ENCODE results near the gene ABI2. TPM values are rescaled to one million over a fixed set of nuclear protein-coding genes. Genes with fewer than 3 reads are reported as not detected.

Gene ABI2
- polyA plus RNA-seq, 1 of the 3 experiments (the other 2 are of a cell fraction) = 51.5 TPM

- ChIA-PET CTCF (interaction anchor here (0.5 kb wide), 1 partner anchor 63 kb away, joined by 3 read pairs; no protein-coding TSS in a partner anchor), POLR2A (no interaction called here)
- Histone ChIP-seq H3K9me2 (no peaks in the 10 kb centered on the region), H3K9ac (no peak overlapping the region), H3K4me3 (ENCODE audit: low read depth in 2 of 2, low read length in 1 of 2) (no peak overlapping the region), H3F3A (replicated peaks; ENCODE audit: insufficient read depth) (peaks cover 19% of the 10 kb centered on the region), H4K20me1 (ENCODE audit: insufficient read depth) (no peaks in the 10 kb centered on the region), H3K9me3 (no peaks in the 10 kb centered on the region), H3K27me3 (ENCODE audit: insufficient read depth) (no peaks in the 10 kb centered on the region), H2AFZ (ENCODE audit: low read depth) (no peak overlapping the region), H3K36me3 (replicated peaks in 1 of 2; ENCODE audit: control insufficient read depth in 1 of 2, insufficient read depth in 2 of 2, low read length in 1 of 2) (peaks cover 42 to 64% of the 10 kb centered on the region in 2 experiments), H3K4me2 (no peak overlapping the region), H3K27ac (ENCODE audit: low read depth in 2 of 2, low read length in 1 of 2) (peak overlapping the region in 1 of 2 experiments; percentile 23; a peak in 1 of 4 replicates), H3K79me2 (ENCODE audit: insufficient read depth) (peaks cover 36% of the 10 kb centered on the region), H3K4me1 (ENCODE audit: control insufficient read depth in 1 of 2, insufficient read depth in 2 of 2, low read depth in 1 of 2, low read length in 1 of 2) (peaks cover 0 to 6% of the 10 kb centered on the region in 2 experiments; a peak in 2 of 4 replicates)
- peak; percentile 20 for DNase-seq
- TF ChIP-seq, protein P1, sequence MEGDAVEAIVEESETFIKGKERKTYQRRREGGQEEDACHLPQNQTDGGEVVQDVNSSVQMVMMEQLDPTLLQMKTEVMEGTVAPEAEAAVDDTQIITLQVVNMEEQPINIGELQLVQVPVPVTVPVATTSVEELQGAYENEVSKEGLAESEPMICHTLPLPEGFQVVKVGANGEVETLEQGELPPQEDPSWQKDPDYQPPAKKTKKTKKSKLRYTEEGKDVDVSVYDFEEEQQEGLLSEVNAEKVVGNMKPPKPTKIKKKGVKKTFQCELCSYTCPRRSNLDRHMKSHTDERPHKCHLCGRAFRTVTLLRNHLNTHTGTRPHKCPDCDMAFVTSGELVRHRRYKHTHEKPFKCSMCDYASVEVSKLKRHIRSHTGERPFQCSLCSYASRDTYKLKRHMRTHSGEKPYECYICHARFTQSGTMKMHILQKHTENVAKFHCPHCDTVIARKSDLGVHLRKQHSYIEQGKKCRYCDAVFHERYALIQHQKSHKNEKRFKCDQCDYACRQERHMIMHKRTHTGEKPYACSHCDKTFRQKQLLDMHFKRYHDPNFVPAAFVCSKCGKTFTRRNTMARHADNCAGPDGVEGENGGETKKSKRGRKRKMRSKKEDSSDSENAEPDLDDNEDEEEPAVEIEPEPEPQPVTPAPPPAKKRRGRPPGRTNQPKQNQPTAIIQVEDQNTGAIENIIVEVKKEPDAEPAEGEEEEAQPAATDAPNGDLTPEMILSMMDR (IDR thresholded peaks at IDR 0.05) = no peak; the same call in 1 of the 2 replicates
- peak; percentile 29; the same call in 1 of the 2 replicates for TF ChIP-seq RAD21 (IDR thresholded peaks at IDR 0.05; ENCODE audit: low read length)
- WGBS (ENCODE audit: low lambda C conversion rate) = 96% methylated on average over 9 of the region's 9 CpGs
These were observed 66.5 kb downstream of the ABI2 start for GRCh38 chr2:203394519-203395227.

- peaks cover 0 to 6% of the 10 kb centered on the region in 2 experiments; a peak in 2 of 4 replicates for H3K4me1 ChIP-seq (ENCODE audit: control insufficient read depth in 1 of 2, insufficient read depth in 2 of 2, low read depth in 1 of 2, low read length in 1 of 2)
- H3K9ac ChIP-seq = no peak overlapping the region
- no peaks in the 10 kb centered on the region for H4K20me1 ChIP-seq (ENCODE audit: insufficient read depth)
- H3K9me3 ChIP-seq = no peaks in the 10 kb centered on the region
- peaks cover 41 to 60% of the 10 kb centered on the region in 2 experiments for H3K36me3 ChIP-seq (replicated peaks in 1 of 2; ENCODE audit: control insufficient read depth in 1 of 2, insufficient read depth in 2 of 2, low read length in 1 of 2)
- H2AFZ ChIP-seq (ENCODE audit: low read depth) = no peak overlapping the region
- no peaks in the 10 kb centered on the region for H3K27me3 ChIP-seq (ENCODE audit: insufficient read depth)
- CTCF ChIA-PET = no interaction called here
- H3K79me2 ChIP-seq (ENCODE audit: insufficient read depth) = peaks cover 28% of the 10 kb centered on the region
- H3K4me2 ChIP-seq = no peak overlapping the region
- peaks cover 26% of the 10 kb centered on the region for H3F3A ChIP-seq (replicated peaks; ENCODE audit: insufficient read depth)
- no peaks in the 10 kb centered on the region for H3K9me2 ChIP-seq
- TF ChIP-seq ELF1 (IDR thresholded peaks at IDR 0.05) (no peak), RAD21 (IDR thresholded peaks at IDR 0.05; ENCODE audit: low read length) (no peak), FOXJ3 (CRISPR knock-in tag; IDR thresholded peaks at IDR 0.05) (no peak), TAF1 (IDR thresholded peaks at IDR 0.05; ENCODE audit: borderline replicate concordance, low read depth, low read length) (no peak), RCOR1 (IDR thresholded peaks at IDR 0.05; ENCODE audit: low read length) (no peak)
- 99% methylated on average over 2 of the region's 2 CpGs for WGBS (ENCODE audit: low lambda C conversion rate)
- POLR2A ChIA-PET = no interaction called here
- H3K4me3 ChIP-seq (ENCODE audit: low read depth in 2 of 2, low read length in 1 of 2) = no peak overlapping the region
- H3K27ac ChIP-seq (ENCODE audit: low read depth in 2 of 2, low read length in 1 of 2) = no peak overlapping the region
- DNase-seq = no peak
These were observed 67.7 kb downstream of the ABI2 start for GRCh38 chr2:203395858-203396257.

DNA sequence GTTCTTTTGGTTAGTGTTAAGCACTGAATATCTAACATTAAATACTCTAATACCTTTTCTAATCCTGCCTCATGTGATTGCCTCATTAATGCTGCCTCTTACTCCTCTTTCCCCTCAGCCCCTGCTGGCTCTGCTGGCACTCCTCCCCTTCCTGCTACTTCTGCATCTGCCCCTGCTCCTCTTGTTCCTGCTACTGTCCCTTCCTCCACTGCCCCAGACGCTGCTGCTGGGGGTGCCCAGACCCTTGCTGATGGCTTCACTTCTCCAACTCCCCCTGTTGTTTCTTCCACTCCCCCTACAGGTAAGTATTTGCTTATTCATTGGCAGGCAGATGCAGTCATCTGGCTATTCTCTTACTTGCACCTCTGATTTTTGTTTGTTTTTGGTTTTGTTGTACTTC, 68.5 kb downstream of the ABI2 start:
- no peak overlapping the region for H3K9ac ChIP-seq
- peak overlapping the region in 1 of 2 experiments; percentile 9; a peak in 1 of 4 replicates for H3K27ac ChIP-seq (ENCODE audit: low read depth in 2 of 2, low read length in 1 of 2)
- H3K4me2 ChIP-seq = no peak overlapping the region
- CTCF ChIA-PET = no interaction called here
- peaks cover 35 to 56% of the 10 kb centered on the region in 2 experiments for H3K36me3 ChIP-seq (replicated peaks in 1 of 2; ENCODE audit: control insufficient read depth in 1 of 2, insufficient read depth in 2 of 2, low read length in 1 of 2)
- no peaks in the 10 kb centered on the region for H3K9me3 ChIP-seq
- WGBS (ENCODE audit: low lambda C conversion rate) = 63% methylated on average over 1 of the region's 1 CpG
- H2AFZ ChIP-seq (ENCODE audit: low read depth) = no peak overlapping the region
- no peaks in the 10 kb centered on the region for H3K27me3 ChIP-seq (ENCODE audit: insufficient read depth)
- H3F3A ChIP-seq (replicated peaks; ENCODE audit: insufficient read depth) = peaks cover 34% of the 10 kb centered on the region
- DNase-seq = peak; percentile 16
- POLR2A ChIA-PET = no interaction called here
- H3K79me2 ChIP-seq (ENCODE audit: insufficient read depth) = peaks cover 32% of the 10 kb centered on the region
- no peak overlapping the region for H3K4me3 ChIP-seq (ENCODE audit: low read depth in 2 of 2, low read length in 1 of 2)
- H3K4me1 ChIP-seq (ENCODE audit: control insufficient read depth in 1 of 2, insufficient read depth in 2 of 2, low read depth in 1 of 2, low read length in 1 of 2) = peaks cover 6% of the 10 kb centered on the region in 2 experiments; a peak in 2 of 4 replicates
- H3K9me2 ChIP-seq = no peaks in the 10 kb centered on the region
- H4K20me1 ChIP-seq (ENCODE audit: insufficient read depth) = no peaks in the 10 kb centered on the region
- TF ChIP-seq TEAD4 (IDR thresholded peaks at IDR 0.05; ENCODE audit: borderline replicate concordance, insufficient read depth) (no peak), RAD21 (IDR thresholded peaks at IDR 0.05; ENCODE audit: low read length) (peak; percentile 20; the same call in 1 of the 2 replicates), SMC3 (IDR thresholded peaks at IDR 0.05; ENCODE audit: low read depth, low read length) (no peak), JUND (IDR thresholded peaks at IDR 0.05) (no peak), FOXM1 (IDR thresholded peaks at IDR 0.05; ENCODE audit: low read depth) (no peak), PBX3 (IDR thresholded peaks at IDR 0.05) (no peak), RXRA (IDR thresholded peaks at IDR 0.05; ENCODE audit: borderline replicate concordance, low read depth) (no peak), EZH2phosphoT487 (IDR thresholded peaks at IDR 0.05; ENCODE audit: borderline replicate concordance, low read depth) (no peak)
- TF ChIP-seq, protein P1 (IDR thresholded peaks at IDR 0.05) = peak; percentile 48
